T-cell (primary cell): Measurements from ENCODE around the gene MYRIP. TPM values are rescaled to one million over a fixed set of nuclear protein-coding genes. Genes with fewer than 3 reads are reported as not detected.

Experiments used
- ATAC-seq, 4 experiments: fragments of 200-7000 bp in 3 of 4; fragments of 150-1000 bp in 1 of 4; cut with Tn5 transposase; replicated peaks in 1 of 4; 1 replicate in 3 of 4; 2 replicates in 1 of 4; pipeline ENCODE4 v1.10.0; 2021; ENCODE audit warnings: moderate library complexity in 3 of 4, mild to moderate bottlenecking in 2 of 4, moderate number of reproducible peaks in 1 of 4
- CTCF ChIA-PET, 2 donors: fragments of 300-600 bp; sonication (Branson Sonifier 250); formaldehyde crosslinking; loops; one replicate each; lab custom pipeline; 2022; ENCODE audit warnings: antibody characterized with exemption in 2 of 2; lab: Charles Lee
- POLR2A ChIA-PET, 2 donors: fragments of 300-600 bp; sonication (Branson Sonifier 250); formaldehyde crosslinking; loops; one replicate each; lab custom pipeline; 2022; ENCODE audit warnings: antibody characterized with exemption in 2 of 2; lab: Charles Lee
- DNase-seq, 35 experiments: peaks; one replicate each; pipeline versions ENCODE4 v3.0.0 to v3.0.0-alpha.2; 2013 to 2023
- H3K27ac ChIP-seq: one replicate; pipeline ENCODE4 v1.5.1; 2013; ENCODE audit warnings: low read length
- H3K27me3 ChIP-seq, 2 experiments: replicated peaks in 1 of 2; 1 replicate in 1 of 2; 2 replicates in 1 of 2; pipeline versions ENCODE4 v1.6.1 to v1.7.0; 2013; ENCODE audit warnings: low read length in 1 of 2, mixed read lengths in 1 of 2; ENCODE audit not compliant: control insufficient read depth in 2 of 2, insufficient read depth in 2 of 2; ENCODE audit errors: extremely low read depth in 1 of 2
- H3K36me3 ChIP-seq, 2 donors: 1 replicate in 1 of 2; 2 replicates in 1 of 2; pipeline versions ENCODE4 v1.6.1 to v1.7.0; 2013; ENCODE audit warnings: low read length in 1 of 2; ENCODE audit not compliant: control insufficient read depth in 2 of 2, insufficient read depth in 1 of 2; ENCODE audit errors: extremely low read depth in 1 of 2
- H3K4me1 ChIP-seq, 2 experiments: 1 replicate in 1 of 2; 2 replicates in 1 of 2; pipeline versions ENCODE4 v1.6.1 to v1.7.0; 2013; ENCODE audit warnings: low read length in 2 of 2, mixed read lengths in 1 of 2; ENCODE audit not compliant: insufficient read depth in 2 of 2, control insufficient read depth in 1 of 2; ENCODE audit errors: extremely low read depth in 1 of 2
- H3K4me3 ChIP-seq, 2 donors: 1 replicate in 1 of 2; 2 replicates in 1 of 2; pipeline versions ENCODE4 v1.5.1 to v1.7.0; 2013; ENCODE audit warnings: mild to moderate bottlenecking in 2 of 2, low read length in 1 of 2, moderate library complexity in 1 of 2; ENCODE audit not compliant: control insufficient read depth in 1 of 2; ENCODE audit errors: extremely low read depth in 1 of 2
- H3K9me3 ChIP-seq: 2 replicates; pipeline ENCODE4 v1.7.0; 2013
- H3K27ac Mint-ChIP-seq, 2 donors: one replicate each; pipeline ENCODE4 v1.8.0; 2020 to 2021; ENCODE audit warnings: mild to moderate bottlenecking in 2 of 2, mixed read lengths in 2 of 2
- H3K27me3 Mint-ChIP-seq, 2 donors: one replicate each; pipeline ENCODE4 v1.8.0; 2021 to 2022; ENCODE audit warnings: mixed read lengths in 2 of 2
- H3K36me3 Mint-ChIP-seq: one replicate; pipeline ENCODE4 v1.8.0; 2021; ENCODE audit warnings: mixed read lengths
- H3K4me1 Mint-ChIP-seq, 3 donors: one replicate each; pipeline ENCODE4 v1.8.0; 2020 to 2022; ENCODE audit warnings: mixed read lengths in 3 of 3, mild to moderate bottlenecking in 1 of 3
- H3K4me3 Mint-ChIP-seq, 3 donors: one replicate each; pipeline ENCODE4 v1.8.0; 2020 to 2022; ENCODE audit warnings: mild to moderate bottlenecking in 3 of 3, mixed read lengths in 3 of 3, moderate library complexity in 3 of 3
- H3K9me3 Mint-ChIP-seq, 3 donors: one replicate each; pipeline ENCODE4 v1.8.0; 2020 to 2022; ENCODE audit warnings: mixed read lengths in 3 of 3
- WGBS: methylation state at CpG from one replicate; pipeline ENCODE4 v1.1.5; 2013; ENCODE audit warnings: missing lambda C conversion rate; ENCODE audit not compliant: insufficient coverage; 5-methylcytosine and 5-hydroxymethylcytosine counted together
- total RNA-seq, 35 experiments: library from RNA in 6 of 35; stranded (reverse) in 6 of 35; fragments of 120-200 nt in 1 of 35; gene quantifications; one replicate each; pipeline versions ENCODE4 v1.2.1 to v1.2.4 and lab custom pipeline; 2013 to 2026

MYRIP gene
- total RNA-seq, 5 donors from 2014 or later (not counting 1 experiment from before 2014, with no cell fraction given) = not detected

- CTCF ChIA-PET = no interaction called here
- WGBS = 69% methylated on average over 2 of the region's 2 CpGs
- peaks cover 34 to 54% of the 10 kb centered on the region in 2 donors for H3K27me3 Mint-ChIP-seq
Measured at GRCh38 chr3:39803956-39804355, 5.5 kb upstream of the MYRIP start.

GRCh38 chr3:39804951-39805350 lies 4.5 kb upstream of the MYRIP start:
- no peak overlapping the region for H3K27ac ChIP-seq
- Mint-ChIP-seq H3K9me3 (peaks cover 0 to 14% (median 12%) of the 10 kb centered on the region in 3 donors), H3K27me3 (peaks cover 37 to 52% of the 10 kb centered on the region in 2 donors), H3K4me3 (no peak overlapping the region), H3K27ac (no peak overlapping the region), H3K4me1 (peaks cover 2 to 10% (median 7%) of the 10 kb centered on the region in 3 donors), H3K36me3 (no peaks in the 10 kb centered on the region)
- POLR2A ChIA-PET = no interaction called here
- H3K9me3 ChIP-seq = no peaks in the 10 kb centered on the region
- CTCF ChIA-PET = no interaction called here
- peaks cover 0 to 4% of the 10 kb centered on the region in 2 experiments for H3K4me1 ChIP-seq
- DNase-seq = no peak
- H3K4me3 ChIP-seq = no peak overlapping the region
- ATAC-seq = no peak
- peaks cover 6 to 13% of the 10 kb centered on the region in 2 experiments for H3K27me3 ChIP-seq
- H3K36me3 ChIP-seq = no peaks in the 10 kb centered on the region
- WGBS = 83% methylated on average over 1 of the region's 3 CpGs

More at GRCh38 chr3:39803956-39804355, 5.5 kb upstream of the MYRIP start:
- Mint-ChIP-seq H3K4me1 (peaks cover 0 to 6% (median 4%) of the 10 kb centered on the region in 3 donors), H3K27ac (no peak overlapping the region), H3K4me3 (no peak overlapping the region), H3K9me3 (peaks cover 0 to 14% (median 12%) of the 10 kb centered on the region in 3 donors), H3K36me3 (no peaks in the 10 kb centered on the region)
- POLR2A ChIA-PET = no interaction called here
- ATAC-seq (no peak), DNase-seq (no peak)
- H3K4me1 ChIP-seq = no peaks in the 10 kb centered on the region
- peaks cover 6% of the 10 kb centered on the region in 2 experiments for H3K27me3 ChIP-seq
- H3K4me3 ChIP-seq = no peak overlapping the region
- no peaks in the 10 kb centered on the region for H3K36me3 ChIP-seq
- H3K9me3 ChIP-seq = no peaks in the 10 kb centered on the region
- no peak overlapping the region for H3K27ac ChIP-seq

GRCh38 chr3:39805650-39806049 lies 3.8 kb upstream of the MYRIP start:
- CTCF ChIA-PET = no interaction called here
- Histone ChIP-seq H3K36me3 (no peaks in the 10 kb centered on the region), H3K4me3 (no peak overlapping the region), H3K27ac (no peak overlapping the region), H3K27me3 (peaks cover 6 to 20% of the 10 kb centered on the region in 2 experiments), H3K9me3 (no peaks in the 10 kb centered on the region), H3K4me1 (peaks cover 0 to 10% of the 10 kb centered on the region in 2 experiments)
- DNase-seq (no peak), ATAC-seq (no peak)
- Mint-ChIP-seq H3K36me3 (no peaks in the 10 kb centered on the region), H3K27me3 (peaks cover 44 to 59% of the 10 kb centered on the region in 2 donors), H3K9me3 (peaks cover 0 to 14% (median 12%) of the 10 kb centered on the region in 3 donors), H3K4me3 (no peak overlapping the region), H3K27ac (no peak overlapping the region), H3K4me1 (peaks cover 9 to 17% (median 14%) of the 10 kb centered on the region in 3 donors)
- no CpG with 5 or more reads among the region's 2 CpGs for WGBS
- POLR2A ChIA-PET = no interaction called here

- no peak overlapping the region for H3K27ac ChIP-seq
- Mint-ChIP-seq H3K9me3 (peaks cover 0 to 14% (median 12%) of the 10 kb centered on the region in 3 donors), H3K36me3 (no peaks in the 10 kb centered on the region), H3K27ac (no peak overlapping the region), H3K4me1 (peaks cover 16 to 21% (median 18%) of the 10 kb centered on the region in 3 donors), H3K4me3 (no peak overlapping the region), H3K27me3 (peaks cover 48 to 71% of the 10 kb centered on the region in 2 donors)
- no peaks in the 10 kb centered on the region for H3K9me3 ChIP-seq
- no CpG with 5 or more reads among the region's 1 CpG for WGBS
- no peak for DNase-seq
- POLR2A ChIA-PET = no interaction called here
- no peaks in the 10 kb centered on the region for H3K36me3 ChIP-seq
- CTCF ChIA-PET = no interaction called here
- ATAC-seq = no peak
- peaks cover 0 to 10% of the 10 kb centered on the region in 2 experiments for H3K4me1 ChIP-seq
- no peak overlapping the region for H3K4me3 ChIP-seq
- H3K27me3 ChIP-seq = peaks cover 10 to 29% of the 10 kb centered on the region in 2 experiments
Measured at GRCh38 chr3:39806820-39807219, 2.6 kb upstream of the MYRIP start.

- Histone ChIP-seq H3K27ac (no peak overlapping the region), H3K4me3 (peak overlapping the region in 1 of 2 donors; percentile 25), H3K4me1 (peaks cover 0 to 10% of the 10 kb centered on the region in 2 experiments), H3K36me3 (no peaks in the 10 kb centered on the region), H3K9me3 (no peaks in the 10 kb centered on the region), H3K27me3 (peaks cover 23 to 29% of the 10 kb centered on the region in 2 experiments)
- H3K36me3 Mint-ChIP-seq = no peaks in the 10 kb centered on the region
- peak overlapping the region in 1 of 2 donors; percentile 34 for H3K27ac Mint-ChIP-seq
- H3K9me3 Mint-ChIP-seq = peaks cover 0 to 6% (median 6%) of the 10 kb centered on the region in 3 donors
- H3K4me3 Mint-ChIP-seq = peak overlapping the region; percentile 29 to 54 (median 38)
- H3K27me3 Mint-ChIP-seq = peaks cover 57 to 81% of the 10 kb centered on the region in 2 donors
- ChIA-PET POLR2A (no interaction called here), CTCF (no interaction called here)
- no peak for ATAC-seq
- no peak for DNase-seq
- H3K4me1 Mint-ChIP-seq = peaks cover 16 to 21% (median 18%) of the 10 kb centered on the region in 3 donors
- 13% methylated on average over 22 of the region's 26 CpGs for WGBS
Measured at GRCh38 chr3:39808467-39809180, 785 bp upstream of the MYRIP start.

GRCh38 chr3:39809995-39810595 lies 686 bp downstream of the MYRIP start:
- Histone ChIP-seq H3K4me1 (peaks cover 0 to 10% of the 10 kb centered on the region in 2 experiments), H3K4me3 (peak overlapping the region in 1 of 2 donors; percentile 28), H3K9me3 (no peaks in the 10 kb centered on the region), H3K27ac (no peak overlapping the region), H3K36me3 (no peaks in the 10 kb centered on the region), H3K27me3 (peaks cover 23 to 29% of the 10 kb centered on the region in 2 experiments)
- CTCF ChIA-PET = no interaction called here
- POLR2A ChIA-PET = no interaction called here
- Mint-ChIP-seq H3K27ac (no peak overlapping the region), H3K27me3 (peaks cover 55 to 84% of the 10 kb centered on the region in 2 donors), H3K4me1 (peaks cover 16 to 21% (median 18%) of the 10 kb centered on the region in 3 donors), H3K9me3 (no peaks in the 10 kb centered on the region), H3K4me3 (peak overlapping the region; percentile 54 to 76 (median 57)), H3K36me3 (no peaks in the 10 kb centered on the region)
- DNase-seq = no peak
- WGBS = 2% methylated on average over 39 of the region's 48 CpGs
- ATAC-seq = no peak
